Subcutaneous adipose tissue (tissue), 4 donors: ENCODE data around the gene STAT6. TPM values are rescaled to one million over a fixed set of nuclear protein-coding genes. Genes with fewer than 3 reads are reported as not detected.

Source experiments
- CTCF ChIP-seq: fragments of 450-650 bp; IDR thresholded peaks from one replicate; pipeline ENCODE4 v1.5.1; 2016; ENCODE audit warnings: low read depth, mild to moderate bottlenecking, control low read depth, antibody characterized with exemption, moderate library complexity
- total RNA-seq, 4 donors: library from RNA; depleted of rRNA; stranded (reverse); fragments of >200 nt; gene quantifications; one replicate each; pipeline ENCODE4 v1.1.0, GENCODE V29; 2016

STAT6 gene
- total RNA-seq, 4 donors from 2014 or later: 87.2 to 154 (median 131) TPM

GRCh38 chr12:57069523-57069922, 41.6 kb downstream of the STAT6 start:
- TF ChIP-seq CTCF: no peak

- TF ChIP-seq CTCF: no peak
Measured at GRCh38 chr12:57066245-57066644, 44.9 kb downstream of the STAT6 start.

- TF ChIP-seq CTCF: no peak
Measured at GRCh38 chr12:57063991-57064685, 47.0 kb downstream of the STAT6 start.

- TF ChIP-seq CTCF: no peak
Measured at GRCh38 chr12:57058454-57058853, 52.7 kb downstream of the STAT6 start.

DNA sequence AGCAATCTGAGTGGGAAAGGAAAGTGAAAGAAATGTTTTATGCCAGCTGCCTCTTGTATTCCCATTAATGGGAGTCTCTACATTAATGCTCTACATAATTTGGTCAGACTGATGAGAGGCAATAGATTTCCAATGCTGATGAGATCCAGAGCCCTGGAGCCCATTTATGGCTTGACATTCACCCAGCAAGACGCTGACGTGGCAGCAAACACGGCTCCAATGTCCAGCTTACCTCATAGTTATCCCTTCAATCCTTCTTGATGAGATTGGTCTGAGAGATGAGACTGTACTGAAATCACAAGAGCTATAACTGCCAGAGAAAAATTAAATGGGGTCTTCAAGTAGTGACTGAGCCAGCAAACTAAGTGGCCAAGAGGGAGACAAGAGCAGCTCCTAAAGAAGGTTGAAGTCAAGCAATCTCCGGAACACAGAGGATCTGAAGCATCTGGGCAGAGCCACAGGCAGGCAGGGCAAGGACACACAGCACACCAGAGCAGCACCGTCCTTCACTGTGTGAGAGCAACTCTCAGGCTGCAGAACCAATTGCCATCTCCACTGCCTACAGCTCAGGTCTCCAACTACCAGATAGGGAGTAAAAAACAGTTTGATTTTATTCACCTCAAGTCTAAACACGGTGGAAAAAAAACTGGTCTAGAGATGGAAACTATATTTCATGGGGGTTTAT, 54.0 kb downstream of the STAT6 start:
- TF ChIP-seq CTCF: no peak

GRCh38 chr12:57055824-57056223, 55.3 kb downstream of the STAT6 start:
- no peak for TF ChIP-seq CTCF

GRCh38 chr12:57051011-57051410, 60.2 kb downstream of the STAT6 start:
- TF ChIP-seq CTCF: no peak
